Stomach (tissue), 4 donors: ENCODE data around the gene PAGR1.

Source experiments
- EP300 ChIP-seq: sonication (generic); formaldehyde crosslinking; IDR thresholded peaks from one replicate; pipeline ENCODE4 v1.6.1; 2017; ENCODE audit warnings: antibody characterized with exemption
- POLR2A ChIP-seq, 4 donors: fragments of 450-650 bp; IDR thresholded peaks; one replicate each; pipeline ENCODE4 v1.6.1; 2016; ENCODE audit warnings: antibody characterized with exemption in 4 of 4, control low read depth in 2 of 4, mild to moderate bottlenecking in 1 of 4, moderate library complexity in 1 of 4
- POLR2AphosphoS5 ChIP-seq, 3 donors: sonication (generic); formaldehyde crosslinking; IDR thresholded peaks; one replicate each; pipeline ENCODE4 v1.6.1; 2016; ENCODE audit warnings: antibody characterized with exemption in 3 of 3
- TF ChIP-seq, protein P1 (sequence below), 7 experiments: fragments of 450-650 bp in 4 of 7; fragments of 200-600 bp in 3 of 7; sonication (generic) in 3 of 7; IDR thresholded peaks; one replicate each; pipeline ENCODE4 v1.5.1; 2016 to 2019; ENCODE audit warnings: antibody characterized with exemption in 7 of 7, control low read depth in 2 of 7, mild to moderate bottlenecking in 1 of 7

DNA sequence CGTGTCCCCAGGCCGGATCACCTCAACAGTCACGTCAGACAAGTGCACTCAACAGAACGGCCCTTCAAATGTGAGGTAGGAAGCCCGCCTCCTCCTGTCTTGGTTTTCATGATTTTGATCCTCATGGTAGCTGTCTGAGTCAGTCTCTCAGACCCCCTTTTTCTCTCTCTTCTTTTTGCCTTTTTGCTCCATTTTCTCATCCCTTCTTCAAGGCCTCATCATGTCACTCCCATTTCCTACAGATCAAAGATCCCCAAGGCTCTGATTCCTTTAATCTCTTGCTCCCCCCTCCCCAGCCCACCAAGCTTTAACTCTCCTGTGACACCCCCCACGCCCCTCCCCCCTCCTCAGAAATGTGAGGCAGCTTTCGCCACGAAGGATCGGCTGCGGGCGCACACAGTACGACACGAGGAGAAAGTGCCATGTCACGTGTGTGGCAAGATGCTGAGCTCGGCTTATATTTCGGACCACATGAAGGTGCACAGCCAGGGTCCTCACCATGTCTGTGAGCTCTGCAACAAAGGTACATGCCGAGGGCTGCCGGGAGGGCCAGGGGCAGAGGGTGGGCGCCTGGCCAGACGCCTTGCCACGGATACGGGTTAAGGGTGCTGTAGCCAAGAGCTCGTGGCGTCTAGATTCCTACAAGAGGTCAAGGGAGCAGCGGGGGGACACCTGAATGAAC lies 7.6 kb upstream of the PAGR1 start:
- TF ChIP-seq POLR2A (IDR thresholded peaks at IDR 0.05), result no peak
- TF ChIP-seq, protein P1, sequence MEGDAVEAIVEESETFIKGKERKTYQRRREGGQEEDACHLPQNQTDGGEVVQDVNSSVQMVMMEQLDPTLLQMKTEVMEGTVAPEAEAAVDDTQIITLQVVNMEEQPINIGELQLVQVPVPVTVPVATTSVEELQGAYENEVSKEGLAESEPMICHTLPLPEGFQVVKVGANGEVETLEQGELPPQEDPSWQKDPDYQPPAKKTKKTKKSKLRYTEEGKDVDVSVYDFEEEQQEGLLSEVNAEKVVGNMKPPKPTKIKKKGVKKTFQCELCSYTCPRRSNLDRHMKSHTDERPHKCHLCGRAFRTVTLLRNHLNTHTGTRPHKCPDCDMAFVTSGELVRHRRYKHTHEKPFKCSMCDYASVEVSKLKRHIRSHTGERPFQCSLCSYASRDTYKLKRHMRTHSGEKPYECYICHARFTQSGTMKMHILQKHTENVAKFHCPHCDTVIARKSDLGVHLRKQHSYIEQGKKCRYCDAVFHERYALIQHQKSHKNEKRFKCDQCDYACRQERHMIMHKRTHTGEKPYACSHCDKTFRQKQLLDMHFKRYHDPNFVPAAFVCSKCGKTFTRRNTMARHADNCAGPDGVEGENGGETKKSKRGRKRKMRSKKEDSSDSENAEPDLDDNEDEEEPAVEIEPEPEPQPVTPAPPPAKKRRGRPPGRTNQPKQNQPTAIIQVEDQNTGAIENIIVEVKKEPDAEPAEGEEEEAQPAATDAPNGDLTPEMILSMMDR (IDR thresholded peaks at IDR 0.05), result no peak
- TF ChIP-seq EP300, result no peak
- no peak for TF ChIP-seq POLR2AphosphoS5 (IDR thresholded peaks at IDR 0.05)
